HG03060 (cell line): Measurements from ENCODE around the gene GXYLT1.
"Not testable (repeated sequence)": the region's sequence is repeated elsewhere in the genome, so short reads cannot be mapped to it uniquely, and the experiment has no call there.

ENCODE experiments used
- ATAC-seq: cut with Tn5 transposase; IDR thresholded peaks from one replicate; pipeline ENCODE4 v1.9.1; 2021; ENCODE audit warnings: low read depth, moderate number of reproducible peaks; ENCODE audit not compliant: unreplicated experiment

The GXYLT1 gene

DNA sequence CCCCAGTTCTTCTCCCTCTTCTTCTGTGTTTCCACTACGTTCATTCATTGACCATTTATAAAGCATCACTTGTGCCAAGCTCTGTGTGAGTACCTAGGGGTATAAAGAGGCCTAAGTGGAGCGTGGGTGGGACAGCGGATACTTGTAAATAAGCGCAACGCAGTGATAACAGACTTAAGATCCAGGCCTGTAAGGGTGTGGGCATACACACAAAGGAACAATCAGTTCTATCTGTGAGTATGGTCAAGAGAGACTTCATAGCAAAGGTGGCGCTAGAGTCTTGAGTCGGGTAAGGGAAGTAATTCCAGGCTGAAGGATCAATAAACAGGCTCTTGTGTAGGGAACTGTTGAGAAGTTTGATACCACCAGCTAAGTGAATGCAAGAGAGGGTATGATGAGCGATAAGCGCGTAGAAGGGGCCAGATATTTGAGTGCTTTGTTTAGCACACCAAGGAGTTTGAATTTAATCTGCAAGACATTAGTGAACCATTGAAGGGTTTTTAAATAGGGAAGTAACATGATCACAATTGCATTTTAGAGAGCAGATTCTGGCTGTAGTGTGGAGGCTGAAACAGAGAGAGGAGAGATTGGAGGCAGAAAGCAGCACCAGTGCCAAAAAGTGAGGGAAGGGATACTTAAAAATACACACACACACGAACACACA, 1.0 kb upstream of the GXYLT1 start:
- no peak for ATAC-seq

DNA sequence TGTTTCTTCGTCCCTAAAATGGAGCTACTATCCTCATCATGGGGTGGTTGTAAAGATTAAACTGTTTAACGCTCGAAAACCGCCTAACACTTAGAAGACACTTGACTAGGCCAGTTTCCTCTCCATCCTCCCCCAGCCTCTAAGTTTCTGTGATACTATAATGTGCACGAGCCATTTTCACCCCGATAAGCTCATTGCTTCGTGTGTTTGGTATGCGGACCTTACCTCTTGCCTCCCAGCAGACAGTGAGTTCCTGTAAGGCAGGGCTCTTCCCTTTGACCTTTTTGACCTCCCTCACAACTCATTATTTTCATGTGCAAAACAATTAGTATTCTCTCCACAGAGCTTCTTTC, 499 bp upstream of the GXYLT1 start:
- no peak for ATAC-seq

DNA sequence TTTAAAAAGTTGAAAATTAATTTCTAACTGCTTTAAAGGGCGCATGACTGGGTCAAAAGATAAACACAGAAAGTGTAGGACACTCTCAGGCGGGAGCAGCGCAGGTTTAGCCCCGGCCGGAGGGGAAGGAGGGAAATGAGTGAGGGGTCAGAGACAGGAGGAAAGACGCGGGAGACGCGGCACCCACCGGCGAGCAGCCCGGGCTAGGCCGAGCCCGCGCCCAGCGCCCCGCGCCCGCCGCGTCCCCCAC, 591 bp downstream of the GXYLT1 start:
- ATAC-seq = peak; percentile 12

DNA sequence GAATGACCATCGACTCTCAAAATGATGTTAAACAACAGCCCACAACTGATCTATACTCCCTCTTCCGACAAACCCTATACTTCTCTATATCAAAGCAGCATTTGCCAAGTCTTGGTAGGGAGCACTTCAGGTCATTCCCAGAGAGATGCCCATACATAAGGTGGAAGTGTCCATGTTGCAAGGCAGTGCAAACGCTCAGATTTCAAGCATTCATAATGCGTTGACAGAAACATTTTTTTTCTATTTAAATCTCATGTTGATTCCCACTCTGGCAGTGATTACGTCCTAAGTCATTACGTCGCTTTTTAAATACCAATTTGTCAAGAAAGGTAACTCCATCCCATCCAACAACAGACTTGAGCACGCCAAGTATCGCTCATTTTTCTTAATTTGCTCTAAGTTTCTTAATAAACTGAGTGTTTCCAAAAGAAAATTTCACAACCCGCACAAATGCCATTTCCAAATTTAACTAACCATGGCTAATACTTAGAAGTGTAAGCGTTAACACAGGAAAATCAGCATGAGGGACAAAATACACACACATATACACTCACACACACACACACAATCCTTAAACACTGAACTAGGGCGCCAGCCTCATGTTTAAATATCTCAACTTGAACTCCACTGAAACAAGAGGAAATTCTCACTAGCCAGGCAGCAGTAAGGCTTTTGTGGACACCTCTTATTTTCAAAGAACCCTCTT, 1.1 kb downstream of the GXYLT1 start:
- ATAC-seq = no peak

DNA sequence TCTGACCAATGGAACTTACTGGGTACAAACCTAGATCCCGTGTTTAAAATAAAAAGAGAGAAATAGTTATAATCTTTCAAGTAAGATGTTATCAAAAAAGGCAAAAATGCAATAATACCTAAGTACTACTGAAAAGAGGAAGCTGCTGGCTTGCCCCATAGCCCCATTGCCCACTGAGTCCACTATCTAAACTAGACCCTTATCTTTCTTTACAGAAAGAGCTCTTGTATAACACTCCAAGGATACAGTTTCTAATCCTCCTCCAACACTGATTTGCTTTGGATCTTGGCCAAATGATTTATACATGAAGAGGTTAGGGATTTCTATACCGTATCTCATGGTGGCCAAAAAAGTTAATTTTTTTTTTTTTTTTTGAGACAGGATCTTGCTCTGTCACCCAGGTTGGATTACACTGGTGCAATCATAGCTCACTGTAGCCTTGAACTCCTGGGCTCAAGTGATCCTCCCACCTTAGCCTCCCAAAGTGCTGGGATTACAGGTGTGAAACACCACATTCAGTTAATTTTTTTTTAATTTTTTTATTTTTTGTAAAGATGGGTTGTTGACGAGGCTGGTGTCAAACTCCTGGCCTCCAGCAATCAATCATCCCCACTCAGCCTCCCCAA, 2.6 kb downstream of the GXYLT1 start:
- no peak for ATAC-seq

DNA sequence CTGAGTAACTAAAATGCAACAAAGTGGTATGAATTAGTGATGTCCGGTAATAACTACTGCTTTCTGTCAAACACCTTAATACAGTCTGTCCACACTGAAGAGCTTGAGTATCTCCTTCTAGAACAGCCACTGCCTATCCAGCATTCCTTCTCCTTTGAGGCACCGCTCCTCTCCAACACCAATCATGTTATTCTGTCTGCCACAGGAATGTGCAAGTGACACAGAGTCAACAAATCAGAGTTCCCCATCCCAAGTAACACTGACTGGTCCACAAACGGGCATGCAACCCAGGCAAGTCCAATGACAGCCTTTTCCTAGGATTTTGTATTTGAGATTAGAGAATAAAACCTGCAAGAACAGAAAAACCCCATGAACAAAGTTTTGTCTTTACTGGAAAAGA, 3.8 kb downstream of the GXYLT1 start:
- no peak for ATAC-seq

DNA sequence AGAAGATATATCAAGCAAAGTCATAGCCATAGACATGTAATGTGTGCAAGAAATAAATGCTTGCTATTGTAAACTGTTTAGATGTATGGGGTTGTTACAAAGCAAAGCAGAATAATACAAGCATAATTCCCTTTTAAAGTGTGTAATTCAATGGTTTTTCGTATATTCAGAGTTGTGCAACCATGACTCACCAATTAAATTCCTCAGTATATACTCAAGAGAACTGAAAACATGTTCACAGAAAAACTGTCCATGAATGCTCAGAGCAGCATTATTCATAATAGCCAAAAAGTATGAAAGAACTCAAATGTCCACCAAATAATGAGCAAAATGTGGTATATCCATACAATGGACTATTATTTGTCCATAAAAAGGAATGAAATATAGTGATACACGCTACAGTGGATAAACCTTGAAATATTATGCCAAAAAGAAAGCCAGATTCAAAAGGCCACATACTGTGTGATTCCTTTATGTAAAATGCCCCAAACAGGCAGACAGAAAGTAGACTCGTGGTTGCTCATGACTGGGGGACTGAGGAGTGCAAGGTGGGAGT, 9.3 kb downstream of the GXYLT1 start:
- no peak for ATAC-seq

DNA sequence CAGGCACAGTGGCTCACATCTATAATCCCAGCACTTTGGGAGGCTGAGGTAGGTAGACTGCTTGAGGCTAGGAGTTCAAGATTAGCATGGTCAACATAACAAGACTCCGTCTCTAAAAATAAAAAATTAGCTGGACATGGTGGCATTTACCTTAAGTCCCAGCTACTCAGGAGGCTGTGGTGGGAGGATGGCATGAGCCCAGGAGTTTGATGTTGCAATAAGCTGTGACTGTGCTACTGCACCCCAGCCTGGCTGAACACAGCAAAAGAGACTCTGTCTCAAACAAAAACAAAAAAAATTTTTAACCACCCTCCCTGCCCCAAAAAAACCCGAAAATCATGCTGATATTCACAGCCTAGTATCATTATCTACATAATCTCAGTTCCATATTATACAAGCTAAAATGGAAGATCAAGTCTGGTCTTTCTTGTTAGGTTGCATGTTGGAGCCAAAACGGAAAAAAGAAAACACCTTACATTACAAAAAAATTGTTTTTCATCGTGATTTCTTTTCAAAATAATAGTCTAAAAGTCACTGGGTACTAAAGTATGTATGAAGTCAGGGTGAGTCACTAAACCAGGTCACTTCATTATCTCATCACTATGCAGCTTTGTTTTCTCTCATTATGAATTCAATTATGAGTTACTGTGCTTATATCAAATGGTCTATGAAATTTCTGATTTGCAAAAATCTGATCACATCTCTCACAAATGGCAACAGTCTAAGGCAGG, 13.8 kb downstream of the GXYLT1 start:
- no peak for ATAC-seq

DNA sequence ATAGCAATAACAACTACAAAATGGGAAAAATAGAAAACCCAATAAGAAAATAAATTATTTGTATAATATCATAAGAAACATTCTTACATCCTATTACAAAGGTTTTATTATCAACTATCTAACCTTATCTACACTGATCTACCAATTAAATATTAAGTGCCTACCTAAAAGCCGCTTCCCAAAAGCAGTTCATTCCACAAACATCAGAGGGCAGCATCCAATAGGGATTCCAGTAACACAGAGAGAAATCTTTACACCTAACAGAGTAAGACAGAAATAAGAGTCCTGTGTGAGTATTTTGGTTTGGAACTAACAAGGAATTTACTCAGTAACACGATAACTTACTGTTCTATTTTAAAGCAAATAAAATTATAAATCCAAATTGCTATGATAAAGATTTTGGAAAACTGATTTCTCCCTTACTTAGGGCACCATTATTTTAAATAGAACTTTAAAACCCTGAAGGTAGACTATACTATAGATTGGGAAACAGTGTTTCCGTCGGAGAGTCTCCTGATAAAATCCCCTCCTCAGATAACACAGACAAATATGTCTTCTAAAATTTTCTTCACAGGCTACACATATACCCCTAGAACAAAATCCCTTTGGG, 15.0 kb downstream of the GXYLT1 start:
- no peak for ATAC-seq

DNA sequence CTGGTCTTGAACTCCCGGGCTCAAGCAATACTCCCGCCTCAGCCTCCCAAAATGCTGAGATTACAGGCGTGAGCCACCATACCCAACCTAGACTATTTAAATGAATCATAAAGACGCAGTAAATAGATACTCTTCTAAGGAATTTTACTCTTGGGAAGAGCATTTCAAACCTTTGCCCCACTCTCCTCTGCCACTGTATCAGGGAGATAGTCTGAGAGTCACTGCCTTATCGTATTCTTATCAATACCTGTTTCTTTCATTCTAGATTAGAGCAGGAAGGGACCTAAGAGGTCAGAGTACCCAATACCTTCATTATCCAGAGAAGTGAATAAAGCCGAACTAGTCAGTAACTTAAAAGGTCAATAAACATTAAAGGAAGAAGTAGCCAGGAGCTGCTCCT, 15.8 kb downstream of the GXYLT1 start:
- no peak for ATAC-seq

DNA sequence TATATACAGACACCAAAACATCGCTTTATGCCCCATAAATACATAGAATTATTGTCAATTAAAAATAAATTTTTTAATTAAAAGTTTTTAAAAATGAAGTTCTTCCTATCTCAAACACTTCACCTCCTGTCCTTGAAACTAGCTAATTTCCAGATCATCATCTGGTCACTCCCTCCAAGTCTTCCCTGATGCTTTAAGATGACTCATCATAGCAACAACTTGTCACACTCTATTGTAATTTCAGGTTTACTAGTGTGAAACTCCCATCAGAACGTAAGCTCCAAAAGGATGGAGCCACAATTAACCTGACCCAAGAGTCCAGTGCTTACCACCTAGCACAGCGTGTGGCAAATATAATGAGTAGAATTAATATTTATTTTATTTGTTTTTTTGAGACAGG, 16.3 kb downstream of the GXYLT1 start:
- no peak for ATAC-seq

DNA sequence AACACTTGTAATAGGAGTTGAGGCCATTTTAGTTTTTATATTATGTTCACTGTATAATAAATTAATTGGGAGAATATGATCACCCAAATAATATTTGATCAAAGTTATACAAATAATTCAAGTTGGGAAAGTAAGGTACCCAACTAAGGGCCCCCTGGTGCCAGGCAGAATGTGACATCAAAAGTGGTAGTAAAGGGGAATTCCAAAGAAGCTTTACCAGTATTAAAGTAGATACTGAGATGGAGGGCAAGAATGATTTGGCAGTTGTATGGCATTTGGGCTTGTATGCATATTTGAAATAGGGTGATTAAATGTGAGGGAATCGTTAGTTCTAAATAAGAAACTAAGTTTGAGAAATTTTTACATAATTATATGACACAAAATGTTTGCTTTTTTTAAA, 17.7 kb downstream of the GXYLT1 start:
- no peak for ATAC-seq

DNA sequence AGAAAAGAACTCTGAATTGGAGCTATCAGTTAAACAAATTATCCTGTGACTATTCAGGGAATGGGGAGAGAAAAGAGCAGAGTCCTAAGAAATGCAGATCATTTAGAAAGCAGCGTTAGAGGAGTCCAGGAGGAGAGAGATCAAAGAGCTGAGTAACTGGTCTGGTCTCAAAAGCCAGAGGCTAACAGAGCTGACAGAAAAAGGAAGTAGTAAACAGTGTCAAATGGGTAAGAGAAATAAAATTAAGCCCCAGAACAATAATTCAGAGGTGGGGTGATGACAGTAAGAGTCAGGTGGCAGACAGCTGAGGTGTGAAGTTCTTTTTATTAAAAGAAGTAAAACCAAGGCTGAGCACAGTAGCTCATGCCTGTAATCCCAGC, 19.3 kb downstream of the GXYLT1 start:
- no peak for ATAC-seq

DNA sequence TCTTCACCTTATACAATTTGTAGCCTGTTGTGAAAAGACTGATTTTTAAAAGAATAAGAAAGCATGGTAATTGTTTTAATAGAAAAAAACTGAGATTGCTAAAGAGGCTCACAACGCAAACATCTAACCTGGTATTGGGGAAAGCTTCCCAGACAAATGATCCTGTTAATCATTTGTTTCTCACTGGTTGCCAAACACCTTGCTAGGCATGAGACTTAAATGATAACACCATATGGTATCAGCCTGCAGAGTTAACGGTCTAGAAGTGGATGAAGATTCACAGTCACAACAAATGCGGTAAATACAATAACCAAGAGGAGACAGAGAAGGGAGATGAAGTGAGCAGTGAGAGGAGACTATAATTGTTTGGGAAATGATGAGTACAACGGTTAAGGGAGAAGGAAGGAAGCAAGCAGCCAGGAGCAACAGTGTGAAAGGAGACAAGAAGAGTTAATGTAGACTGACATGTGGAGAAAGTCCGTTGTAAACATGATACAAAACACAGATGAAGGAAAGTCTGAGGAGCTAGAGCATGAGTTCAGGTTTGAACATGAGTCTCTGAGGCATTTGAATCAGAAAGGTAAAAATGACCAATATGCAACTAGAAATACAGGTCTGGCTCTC, 19.8 kb downstream of the GXYLT1 start:
- no peak for ATAC-seq

DNA sequence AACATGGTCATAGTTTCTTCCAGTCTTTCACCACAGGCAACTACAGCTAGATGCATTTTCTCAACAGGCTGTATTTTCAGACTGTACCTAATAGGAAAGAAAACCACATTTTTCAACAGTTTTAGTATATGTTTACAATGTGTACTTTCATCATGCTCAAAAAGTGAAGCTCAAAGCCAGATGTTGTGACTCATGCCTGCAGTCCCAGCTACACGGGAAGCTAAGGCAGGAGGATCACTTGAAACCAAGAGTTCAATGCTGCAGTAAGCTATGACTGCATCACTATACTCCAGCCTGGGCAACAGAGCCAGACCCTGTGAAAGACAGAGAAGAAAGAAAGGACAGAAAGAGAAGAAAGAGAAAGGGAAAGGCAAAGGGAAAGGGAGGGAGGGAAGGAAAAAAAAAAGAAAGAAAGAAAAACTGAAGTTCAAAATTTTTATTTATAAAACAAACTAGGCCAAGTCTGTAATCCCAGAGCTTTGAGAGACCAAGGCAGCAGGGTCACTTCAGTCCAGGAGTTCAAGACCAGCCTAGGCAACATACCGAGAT, 25.5 kb downstream of the GXYLT1 start:
- ATAC-seq = no peak

DNA sequence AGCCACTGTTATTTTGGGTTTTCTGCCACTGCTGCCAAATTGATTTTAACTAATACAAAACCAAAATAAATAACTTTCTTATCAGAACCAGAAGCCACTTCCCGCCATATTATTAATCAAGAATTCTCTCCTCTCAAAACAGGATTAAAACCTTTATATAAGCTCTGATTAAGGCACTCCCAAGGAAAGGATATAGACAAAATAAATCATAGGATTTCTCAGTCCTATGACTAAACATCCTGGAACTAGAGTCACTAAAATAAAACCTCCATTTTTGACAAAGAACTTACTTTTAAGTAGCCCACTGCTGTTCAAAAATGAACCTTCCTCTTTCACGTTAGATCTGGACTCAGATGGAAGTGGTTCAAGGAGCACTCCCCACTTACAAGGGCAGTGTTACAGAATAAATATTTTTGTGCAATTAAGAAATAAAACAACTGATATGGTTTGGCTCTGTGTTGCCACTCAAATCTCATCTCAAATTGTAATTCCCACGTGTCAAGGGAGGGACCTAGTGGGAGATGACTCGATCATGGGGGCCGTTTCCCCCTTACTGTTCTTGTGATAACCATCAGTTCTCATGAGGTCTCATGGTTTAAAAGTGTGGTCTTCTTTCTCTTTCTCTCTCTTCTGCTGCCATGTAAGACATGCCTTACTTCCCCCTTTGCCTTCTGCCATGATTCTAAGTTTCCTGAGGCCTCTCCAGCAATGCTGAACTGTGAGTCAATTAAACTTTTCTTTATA, 26.4 kb downstream of the GXYLT1 start:
- ATAC-seq = no peak

DNA sequence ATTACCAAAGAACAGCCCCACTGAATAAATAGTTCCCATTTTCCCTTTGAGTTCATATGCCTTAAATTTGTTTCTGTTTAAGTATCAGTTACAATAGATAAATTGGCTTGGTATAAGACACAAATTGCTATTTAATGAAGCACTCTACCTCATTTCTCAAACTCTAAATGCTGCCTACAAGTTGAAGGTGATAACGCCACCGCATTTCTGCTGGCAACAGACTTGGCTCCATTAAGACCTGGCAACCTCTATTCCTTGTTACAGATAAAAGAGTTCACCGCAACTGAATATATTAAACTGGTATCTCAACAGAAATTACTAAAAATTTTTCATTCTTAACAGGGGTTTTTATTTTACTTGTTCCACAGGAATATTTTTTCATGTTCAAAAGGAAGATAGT, 35.6 kb downstream of the GXYLT1 start:
- no peak for ATAC-seq

DNA sequence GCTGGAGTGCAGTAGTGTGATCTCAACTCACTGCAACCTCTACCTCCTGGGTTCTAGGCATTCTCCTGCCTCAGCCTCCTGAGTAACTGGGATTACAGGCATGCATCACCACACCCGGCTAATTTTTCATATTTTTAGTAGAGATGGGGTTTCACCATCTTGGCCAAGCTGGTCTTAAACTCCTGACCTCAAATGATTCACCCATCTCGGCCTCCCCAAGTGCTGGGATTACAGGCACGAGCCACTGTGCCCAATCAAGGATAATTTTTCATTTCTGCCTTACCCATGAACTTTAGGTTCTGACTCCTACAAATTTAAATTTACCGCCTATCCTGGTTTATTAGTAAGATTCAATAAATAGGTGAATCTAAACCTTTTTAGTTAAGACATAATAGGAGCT, 37.9 kb downstream of the GXYLT1 start:
- ATAC-seq = not testable (repeated sequence)

DNA sequence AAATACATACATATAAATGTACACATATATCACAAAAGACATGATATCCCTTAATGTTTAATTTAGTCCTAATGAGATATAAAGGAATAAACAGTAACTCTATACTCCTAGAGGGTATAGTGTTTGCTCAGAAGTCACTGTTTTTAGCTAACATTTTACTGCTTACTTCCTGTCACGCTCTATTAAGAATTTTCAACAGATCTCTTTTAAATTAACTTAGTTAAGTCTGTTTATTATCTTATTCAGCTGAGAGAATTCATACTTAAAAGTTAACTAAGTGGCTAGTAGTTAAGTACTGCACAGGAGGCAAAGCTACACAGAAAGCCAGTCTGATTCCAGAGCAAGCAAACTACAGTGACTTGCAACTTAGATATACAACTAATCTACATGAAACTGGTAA, 39.9 kb downstream of the GXYLT1 start:
- ATAC-seq = no peak

DNA sequence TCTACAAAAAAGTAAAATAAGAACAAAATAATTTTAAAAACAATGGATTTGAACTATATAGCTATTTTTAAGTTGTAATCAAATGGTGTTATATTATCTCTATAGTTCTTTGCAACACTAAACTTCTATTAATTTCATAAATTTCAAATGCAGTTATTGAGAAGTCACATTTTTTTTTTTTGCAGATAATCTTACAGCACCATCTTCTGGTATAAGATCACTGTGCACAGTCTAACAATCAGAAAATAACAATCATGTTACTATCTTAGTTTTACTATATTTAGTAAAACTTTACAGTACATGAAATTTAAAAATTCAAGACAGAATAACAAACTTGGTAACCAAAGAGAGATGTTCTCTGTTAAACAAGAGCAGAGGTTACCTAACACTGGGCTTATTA, 40.6 kb downstream of the GXYLT1 start:
- ATAC-seq = no peak
